ENCODE results near the gene FRMD6. TPM values are rescaled to one million over a fixed set of nuclear protein-coding genes. Genes with fewer than 3 reads are reported as not detected.

Gene FRMD6
- total and polyA plus RNA-seq, 8 donors, result 19.8 to 33.5 (median 28.9) TPM

GRCh38 chr14:51697848-51698247 is 46.1 kb downstream of the FRMD6 start:
- intact Hi-C loops (cut with DNase I), result no loop called here
- no peaks in the 10 kb centered on the region for H3K36me3 ChIP-seq
- TF ChIP-seq, protein P1, sequence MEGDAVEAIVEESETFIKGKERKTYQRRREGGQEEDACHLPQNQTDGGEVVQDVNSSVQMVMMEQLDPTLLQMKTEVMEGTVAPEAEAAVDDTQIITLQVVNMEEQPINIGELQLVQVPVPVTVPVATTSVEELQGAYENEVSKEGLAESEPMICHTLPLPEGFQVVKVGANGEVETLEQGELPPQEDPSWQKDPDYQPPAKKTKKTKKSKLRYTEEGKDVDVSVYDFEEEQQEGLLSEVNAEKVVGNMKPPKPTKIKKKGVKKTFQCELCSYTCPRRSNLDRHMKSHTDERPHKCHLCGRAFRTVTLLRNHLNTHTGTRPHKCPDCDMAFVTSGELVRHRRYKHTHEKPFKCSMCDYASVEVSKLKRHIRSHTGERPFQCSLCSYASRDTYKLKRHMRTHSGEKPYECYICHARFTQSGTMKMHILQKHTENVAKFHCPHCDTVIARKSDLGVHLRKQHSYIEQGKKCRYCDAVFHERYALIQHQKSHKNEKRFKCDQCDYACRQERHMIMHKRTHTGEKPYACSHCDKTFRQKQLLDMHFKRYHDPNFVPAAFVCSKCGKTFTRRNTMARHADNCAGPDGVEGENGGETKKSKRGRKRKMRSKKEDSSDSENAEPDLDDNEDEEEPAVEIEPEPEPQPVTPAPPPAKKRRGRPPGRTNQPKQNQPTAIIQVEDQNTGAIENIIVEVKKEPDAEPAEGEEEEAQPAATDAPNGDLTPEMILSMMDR (IDR thresholded peaks at IDR 0.05), result no peak
- ATAC-seq (no peak), DNase-seq (no peak)
- H3K27ac ChIP-seq, result no peak overlapping the region
- no peaks in the 10 kb centered on the region for H3K27me3 ChIP-seq
- H3K9me3 ChIP-seq, result no peaks in the 10 kb centered on the region
- no peak overlapping the region for H3K4me3 ChIP-seq
- H3K4me1 ChIP-seq, result no peaks in the 10 kb centered on the region

GRCh38 chr14:51701951-51702350 is 50.2 kb downstream of the FRMD6 start:
- no peak for ATAC-seq
- H3K27me3 ChIP-seq, result no peaks in the 10 kb centered on the region
- no peaks in the 10 kb centered on the region for H3K9me3 ChIP-seq
- DNase-seq, result no peak
- no peaks in the 10 kb centered on the region for H3K4me1 ChIP-seq
- no peak overlapping the region for H3K27ac ChIP-seq
- H3K36me3 ChIP-seq, result peaks cover 0 to 6% of the 10 kb centered on the region in 2 donors
- TF ChIP-seq, protein P1 (IDR thresholded peaks at IDR 0.05), result no peak
- intact Hi-C loops (cut with DNase I), result no loop called here
- H3K4me3 ChIP-seq, result no peak overlapping the region

- no peaks in the 10 kb centered on the region for H3K27me3 ChIP-seq
- TF ChIP-seq, protein P1 (IDR thresholded peaks at IDR 0.05), result no peak
- no peak overlapping the region for H3K4me3 ChIP-seq
- H3K36me3 ChIP-seq, result peaks cover 0 to 12% of the 10 kb centered on the region in 2 donors
- no peaks in the 10 kb centered on the region for H3K4me1 ChIP-seq
- DNase-seq, result no peak
- no peaks in the 10 kb centered on the region for H3K9me3 ChIP-seq
- H3K27ac ChIP-seq, result no peak overlapping the region
- ATAC-seq, result no peak
- intact Hi-C loops (cut with DNase I), result no loop called here
These were observed 52.1 kb downstream of the FRMD6 start for GRCh38 chr14:51703787-51704186.

GRCh38 chr14:51704545-51704944 is 52.8 kb downstream of the FRMD6 start:
- Histone ChIP-seq H3K4me3 (no peak overlapping the region), H3K4me1 (no peaks in the 10 kb centered on the region), H3K27ac (no peak overlapping the region), H3K36me3 (peaks cover 0 to 12% of the 10 kb centered on the region in 2 donors), H3K27me3 (no peaks in the 10 kb centered on the region), H3K9me3 (no peaks in the 10 kb centered on the region)
- intact Hi-C loops (cut with DNase I), result no loop called here
- TF ChIP-seq, protein P1 (IDR thresholded peaks at IDR 0.05), result no peak
- ATAC-seq, result no peak
- no peak for DNase-seq

GRCh38 chr14:51707327-51707726 is 55.6 kb downstream of the FRMD6 start:
- Histone ChIP-seq H3K36me3 (peaks cover 0 to 12% of the 10 kb centered on the region in 2 donors), H3K27me3 (no peaks in the 10 kb centered on the region), H3K9me3 (no peaks in the 10 kb centered on the region), H3K4me3 (no peak overlapping the region), H3K4me1 (no peaks in the 10 kb centered on the region), H3K27ac (no peak overlapping the region)
- no peak for ATAC-seq
- TF ChIP-seq, protein P1 (IDR thresholded peaks at IDR 0.05), result no peak
- DNase-seq, result no peak
- intact Hi-C loops (cut with DNase I), result no loop called here
